ENCODE data around the gene BCDIN3D.

DNA sequence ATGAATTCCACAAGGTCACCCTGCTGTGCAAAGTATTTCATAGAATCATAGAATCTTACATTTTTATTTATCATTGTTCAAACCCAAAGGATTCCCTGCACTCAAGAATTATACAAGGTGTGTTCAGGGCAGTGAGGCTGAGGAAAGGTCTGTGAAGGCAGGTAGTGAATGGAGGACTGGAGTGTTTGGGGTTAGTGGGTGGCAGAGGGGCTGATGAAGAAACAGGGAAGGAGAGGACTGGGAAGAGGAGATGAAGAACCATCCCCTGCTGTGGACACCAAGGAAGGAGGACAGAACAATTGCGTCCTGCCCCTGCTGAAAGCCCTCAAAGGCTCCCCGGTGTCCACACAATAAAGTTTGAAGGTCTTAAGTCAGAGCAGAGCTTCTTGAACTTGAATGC lies 10.8 kb upstream of the BCDIN3D start:
- no peak for TF ChIP-seq POLR2A (IDR thresholded peaks at IDR 0.05)
- TF ChIP-seq, protein P1, sequence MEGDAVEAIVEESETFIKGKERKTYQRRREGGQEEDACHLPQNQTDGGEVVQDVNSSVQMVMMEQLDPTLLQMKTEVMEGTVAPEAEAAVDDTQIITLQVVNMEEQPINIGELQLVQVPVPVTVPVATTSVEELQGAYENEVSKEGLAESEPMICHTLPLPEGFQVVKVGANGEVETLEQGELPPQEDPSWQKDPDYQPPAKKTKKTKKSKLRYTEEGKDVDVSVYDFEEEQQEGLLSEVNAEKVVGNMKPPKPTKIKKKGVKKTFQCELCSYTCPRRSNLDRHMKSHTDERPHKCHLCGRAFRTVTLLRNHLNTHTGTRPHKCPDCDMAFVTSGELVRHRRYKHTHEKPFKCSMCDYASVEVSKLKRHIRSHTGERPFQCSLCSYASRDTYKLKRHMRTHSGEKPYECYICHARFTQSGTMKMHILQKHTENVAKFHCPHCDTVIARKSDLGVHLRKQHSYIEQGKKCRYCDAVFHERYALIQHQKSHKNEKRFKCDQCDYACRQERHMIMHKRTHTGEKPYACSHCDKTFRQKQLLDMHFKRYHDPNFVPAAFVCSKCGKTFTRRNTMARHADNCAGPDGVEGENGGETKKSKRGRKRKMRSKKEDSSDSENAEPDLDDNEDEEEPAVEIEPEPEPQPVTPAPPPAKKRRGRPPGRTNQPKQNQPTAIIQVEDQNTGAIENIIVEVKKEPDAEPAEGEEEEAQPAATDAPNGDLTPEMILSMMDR (IDR thresholded peaks at IDR 0.05) = no peak

Data from Peyer's patch (tissue), 4 donors.